IMR-90 (cell line): ENCODE measurements around the gene UBTD1. TPM values are rescaled to one million over a fixed set of nuclear protein-coding genes. Genes with fewer than 3 reads are reported as not detected.

Source experiments
- ATAC-seq: fragments of 200-7000 bp; cut with Tn5 transposase; 2 replicates; pipeline ENCODE4 v1.9.1; 2020; ENCODE audit warnings: low read depth, mild to moderate bottlenecking, moderate library complexity
- BruUV-seq: library from RNA; stranded (reverse); fragments of 400-500 nt; replicated peaks from 2 replicates; lab custom pipeline; 2021; lab: Mats Ljungman, UMichigan
- CTCF ChIA-PET: fragments of 300-600 bp; formaldehyde crosslinking; extraction: SDS; loops from one replicate; lab custom pipeline; 2021; ENCODE audit warnings: antibody characterized with exemption; lab: Yijun Ruan, JAX
- POLR2A ChIA-PET: fragments of 300-600 bp; sonication (Branson Sonifier 250); formaldehyde crosslinking; loops from one replicate; lab custom pipeline; 2022; ENCODE audit warnings: antibody characterized with exemption; ENCODE audit not compliant: unreplicated experiment; lab: Charles Lee
- DNase-seq: peaks from one replicate; pipeline ENCODE4 v3.0.0; 2013
- H2AFZ ChIP-seq: replicated peaks from 2 replicates; pipeline ENCODE3; 2013; ENCODE audit warnings: low read length, mild to moderate bottlenecking; ENCODE audit not compliant: poor library complexity
- H2AK5ac ChIP-seq: 2 replicates; pipeline ENCODE4 v1.6.1; 2013; ENCODE audit warnings: low read depth, low read length, inconsistent platforms
- H2AK9ac ChIP-seq: replicated peaks from 2 replicates; pipeline ENCODE3; 2013; ENCODE audit warnings: mild to moderate bottlenecking, low read depth, low read length, moderate library complexity; ENCODE audit not compliant: poor library complexity
- H2BK120ac ChIP-seq: 2 replicates; pipeline ENCODE4 v1.6.1; 2013; ENCODE audit warnings: low read depth, low read length, inconsistent platforms
- H2BK15ac ChIP-seq: 3 replicates; pipeline ENCODE4 v1.6.1; 2013; ENCODE audit warnings: low read depth, low read length, inconsistent platforms
- H2BK20ac ChIP-seq: 2 replicates; pipeline ENCODE4 v1.6.1; 2013; ENCODE audit warnings: low read depth, mild to moderate bottlenecking, inconsistent platforms, low read length, moderate library complexity
- H2BK5ac ChIP-seq: 2 replicates; pipeline ENCODE4 v1.6.1; 2013; ENCODE audit warnings: mild to moderate bottlenecking, low read depth, low read length, inconsistent platforms; ENCODE audit not compliant: poor library complexity, severe bottlenecking
- H3K14ac ChIP-seq: replicated peaks from 2 replicates; pipeline ENCODE4 v1.6.1; 2013; ENCODE audit warnings: low read depth, low read length, inconsistent platforms
- H3K18ac ChIP-seq: 2 replicates; pipeline ENCODE4 v1.6.1; 2013; ENCODE audit warnings: low read depth, low read length, control low read depth
- H3K23ac ChIP-seq: 2 replicates; pipeline ENCODE4 v1.6.1; 2013; ENCODE audit warnings: low read depth, low read length, inconsistent platforms
- H3K27ac ChIP-seq: 2 replicates; pipeline ENCODE4 v1.5.1; 2013; ENCODE audit warnings: mild to moderate bottlenecking, control low read depth, low read length; ENCODE audit not compliant: insufficient read depth
- H3K27me3 ChIP-seq: 2 replicates; pipeline ENCODE4 v1.6.1; 2013; ENCODE audit warnings: low read length; ENCODE audit not compliant: control insufficient read depth, insufficient read depth
- H3K36me3 ChIP-seq: 2 replicates; pipeline ENCODE4 v1.6.1; 2013; ENCODE audit warnings: low read length, mixed read lengths; ENCODE audit not compliant: control insufficient read depth, insufficient read depth
- H3K4ac ChIP-seq: 2 replicates; pipeline ENCODE4 v1.6.1; 2013; ENCODE audit warnings: low read depth, low read length, inconsistent platforms
- H3K4me1 ChIP-seq: 2 replicates; pipeline ENCODE4 v1.6.1; 2013; ENCODE audit warnings: low read length, mixed read lengths; ENCODE audit not compliant: control insufficient read depth, insufficient read depth
- H3K4me2 ChIP-seq: 2 replicates; pipeline ENCODE4 v1.6.1; 2013; ENCODE audit warnings: low read depth, mild to moderate bottlenecking, control low read depth, low read length, moderate library complexity
- H3K4me3 ChIP-seq: 2 replicates; pipeline ENCODE4 v1.5.1; 2013; ENCODE audit warnings: low read depth, mild to moderate bottlenecking, control low read depth, low read length, moderate library complexity; ENCODE audit not compliant: insufficient read depth
- H3K56ac ChIP-seq: 2 replicates; pipeline ENCODE4 v1.6.1; 2013; ENCODE audit warnings: low read length, inconsistent platforms; ENCODE audit not compliant: insufficient read depth; ENCODE audit errors: extremely low read depth
- H3K79me1 ChIP-seq, 2 experiments: 2 replicates each; pipeline ENCODE4 v1.6.1; 2013; ENCODE audit warnings: low read length in 2 of 2, inconsistent platforms in 1 of 2, low read depth in 1 of 2
- H3K9ac ChIP-seq: 2 replicates; pipeline ENCODE4 v1.6.1; 2013; ENCODE audit warnings: low read depth, low read length, control low read depth
- H3K9me1 ChIP-seq: 2 replicates; pipeline ENCODE4 v1.6.1; 2013; ENCODE audit warnings: low read length, inconsistent platforms; ENCODE audit not compliant: insufficient read depth
- H3K9me3 ChIP-seq: 2 replicates; pipeline ENCODE4 v1.6.1; 2013; ENCODE audit warnings: low read length; ENCODE audit not compliant: control insufficient read depth, insufficient read depth
- H4K20me1 ChIP-seq: 2 replicates; pipeline ENCODE4 v1.6.1; 2013; ENCODE audit warnings: low read length, inconsistent platforms; ENCODE audit not compliant: insufficient read depth
- H4K5ac ChIP-seq: 2 replicates; pipeline ENCODE4 v1.6.1; 2013; ENCODE audit warnings: mild to moderate bottlenecking, low read depth, low read length, control low read depth
- H4K8ac ChIP-seq, 2 experiments: 2 replicates each; pipeline ENCODE4 v1.6.1; 2013; ENCODE audit warnings: low read depth in 2 of 2, low read length in 2 of 2, control low read depth in 1 of 2, inconsistent platforms in 1 of 2
- H4K91ac ChIP-seq: 2 replicates; pipeline ENCODE4 v1.6.1; 2013; ENCODE audit warnings: low read depth, low read length, inconsistent platforms; ENCODE audit not compliant: insufficient read depth
- CHD1 ChIP-seq: IDR thresholded peaks from 2 replicates; pipeline ENCODE4 v1.6.1; 2012; ENCODE audit warnings: low read depth, low read length, improper control_type of control experiment
- CTCF ChIP-seq: conservative IDR thresholded peaks from 2 replicates; pipeline ENCODE4 v1.5.1; 2012; ENCODE audit warnings: mild to moderate bottlenecking, low read depth, low read length, improper control_type of control experiment
- MAFK ChIP-seq: IDR thresholded peaks from 2 replicates; pipeline ENCODE4 v1.6.1; 2012; ENCODE audit warnings: low read depth, low read length, improper control_type of control experiment
- MAZ ChIP-seq: IDR thresholded peaks from 2 replicates; pipeline ENCODE4 v1.6.1; 2012; ENCODE audit warnings: low read depth, mild to moderate bottlenecking, low read length, improper control_type of control experiment, moderate library complexity, borderline replicate concordance
- RAD21 ChIP-seq: IDR thresholded peaks from 2 replicates; pipeline ENCODE4 v1.6.1; 2012; ENCODE audit warnings: low read length, improper control_type of control experiment
- RCOR1 ChIP-seq: IDR thresholded peaks from 2 replicates; pipeline ENCODE4 v1.6.1; 2012; ENCODE audit warnings: mild to moderate bottlenecking, low read length, improper control_type of control experiment; ENCODE audit not compliant: insufficient replicate concordance
- SMC3 ChIP-seq: fragments of 150-350 bp; IDR thresholded peaks from 2 replicates; pipeline ENCODE4 v1.6.1; 2016; ENCODE audit warnings: low read depth, mild to moderate bottlenecking, antibody characterized with exemption, low read length, moderate library complexity
- USF2 ChIP-seq: fragments of 150-350 bp; IDR thresholded peaks from 2 replicates; pipeline ENCODE4 v1.6.1; 2017; ENCODE audit warnings: mild to moderate bottlenecking, antibody characterized with exemption, low read length, low read depth
- WGBS, 2 experiments: methylation state at CpG; one replicate each; pipeline versions ENCODE4 v1.1.5 to v1.1.7; 2013; ENCODE audit warnings: missing lambda C conversion rate in 2 of 2; ENCODE audit not compliant: insufficient read length in 1 of 2; ENCODE audit errors: extremely low coverage in 2 of 2; 5-methylcytosine and 5-hydroxymethylcytosine counted together
- dilution Hi-C: fragments of 300-500 bp; cut with HindIII; formaldehyde crosslinking; loops from one replicate; pipeline ENCODE4 v1.14.3; 2018; ENCODE audit warnings: low sequenced_read_pairs; ENCODE audit not compliant: unreplicated experiment
- in situ Hi-C: fragments of 300-500 bp; cut with MboI; formaldehyde crosslinking; loops from 3 replicates; pipeline ENCODE4 v1.14.3; 2019; ENCODE audit warnings: low sequenced_read_pairs, inconsistent platforms, mixed read lengths
- intact Hi-C: fragments of 100-400 bp; cut with micrococcal nuclease; formaldehyde crosslinking; loops from 2 replicates; pipeline ENCODE4 v1.10.0; 2022
- polyA plus RNA-seq, 3 experiments: library from polyadenylated mRNA; depleted of rRNA; stranded (reverse); fragments of >200 nt; gene quantifications; 2 replicates each; pipeline ENCODE4 v1.2.3, GENCODE V29; 2012; ENCODE audit warnings: low replicate concordance in 1 of 3
- total RNA-seq: library from RNA; depleted of rRNA; stranded (reverse); fragments of >200 nt; gene quantifications from 2 replicates; pipeline ENCODE4 v1.2.3, GENCODE V29; 2012

Gene UBTD1
- total and polyA plus RNA-seq, 2 of the 4 experiments (the other 2 are of a cell fraction), result 21.9 to 44.9 TPM

GRCh38 chr10:97608991-97609561 lies 110.4 kb downstream of the UBTD1 start:
- no peak for ATAC-seq
- Histone ChIP-seq H3K79me1 (no peaks in the 10 kb centered on the region), H3K56ac (no peak overlapping the region), H3K27ac (no peak overlapping the region), H3K18ac (no peak overlapping the region), H2BK120ac (no peak overlapping the region), H3K27me3 (no peaks in the 10 kb centered on the region), H3K23ac (no peak overlapping the region), H3K9me3 (no peaks in the 10 kb centered on the region), H3K36me3 (no peaks in the 10 kb centered on the region), H4K91ac (no peak overlapping the region), H2BK20ac (no peak overlapping the region), H2BK5ac (no peak overlapping the region), H4K8ac (no peak overlapping the region), H3K9ac (no peak overlapping the region), H3K4ac (no peak overlapping the region), H4K5ac (no peak overlapping the region), H3K4me3 (no peak overlapping the region), H2AK5ac (no peak overlapping the region), H2AK9ac (no peak overlapping the region), H3K4me2 (no peak overlapping the region), H2BK15ac (no peak overlapping the region), H3K4me1 (no peaks in the 10 kb centered on the region), H3K14ac (no peak overlapping the region), H4K20me1 (no peaks in the 10 kb centered on the region), H2AFZ (no peak overlapping the region), H3K9me1 (no peaks in the 10 kb centered on the region)
- no TSS peak for BruUV-seq
- no peak for DNase-seq
- in situ Hi-C loops (no loop called here), dilution Hi-C loops (no loop called here), intact Hi-C loops (no loop called here)
- 81% methylated on average over 3 of the region's 13 CpGs; no CpG with 5 or more reads in 1 of the 2 experiments for WGBS, 2 experiments
- ChIA-PET CTCF (interaction anchor here (0.6 to 1.6 kb wide), 3 partner anchors 11 to 59 kb away, joined by 3 to 7 read pairs (median 4); no protein-coding TSS in a partner anchor), POLR2A (no interaction called here)
- TF ChIP-seq CHD1 (no peak), CTCF (no peak), RAD21 (no peak), SMC3 (no peak), USF2 (no peak), MAZ (no peak), RCOR1 (no peak), MAFK (no peak)
